WERI-Rb-1 (cell line): ENCODE data around the gene TSHZ2.
"Not testable (repeated sequence)": the region's sequence is repeated elsewhere in the genome, so short reads cannot be mapped to it uniquely, and the experiment has no call there.

ENCODE experiments used
- DNase-seq: peaks from one replicate; pipeline ENCODE4 v3.0.0-alpha.2; 2020
- H3K27ac ChIP-seq: fragments of 250-450 bp; sonication (Bioruptor Pico); 2 replicates; pipeline ENCODE4 v1.5.1; 2020; ENCODE audit warnings: mild to moderate bottlenecking, moderate library complexity
- H3K27me3 ChIP-seq: fragments of 250-450 bp; sonication (Bioruptor Pico); 2 replicates; pipeline ENCODE4 v1.5.1; 2021; ENCODE audit warnings: mild to moderate bottlenecking, low read depth, moderate library complexity; ENCODE audit not compliant: insufficient read depth, severe bottlenecking
- H3K36me3 ChIP-seq: fragments of 250-450 bp; sonication (Bioruptor Pico); 2 replicates; pipeline ENCODE4 v1.5.1; 2020; ENCODE audit warnings: mild to moderate bottlenecking, moderate library complexity
- H3K4me3 ChIP-seq: 2 replicates; pipeline ENCODE4 v1.5.1; 2011; ENCODE audit warnings: low read depth, mild to moderate bottlenecking, control low read depth, low read length
- H3K9me3 ChIP-seq: fragments of 250-450 bp; sonication (Bioruptor Pico); 2 replicates; pipeline ENCODE4 v1.5.1; 2021; ENCODE audit warnings: mild to moderate bottlenecking, moderate library complexity; ENCODE audit not compliant: severe bottlenecking
- CTCF ChIP-seq: IDR thresholded peaks from 2 replicates; pipeline ENCODE4 v1.5.1; 2011; ENCODE audit warnings: low read depth, mild to moderate bottlenecking, control low read depth, inconsistent platforms, low read length

Gene TSHZ2

GRCh38 chr20:53321596-53321995 lies 349.4 kb downstream of the TSHZ2 start:
- no peaks in the 10 kb centered on the region for H3K9me3 ChIP-seq
- H3K27ac ChIP-seq, result no peak overlapping the region
- no peak overlapping the region for H3K4me3 ChIP-seq
- no peak for DNase-seq
- no peak for TF ChIP-seq CTCF
- no peaks in the 10 kb centered on the region for H3K36me3 ChIP-seq
- peaks cover 77% of the 10 kb centered on the region for H3K27me3 ChIP-seq

- Histone ChIP-seq H3K36me3 (no peaks in the 10 kb centered on the region), H3K27ac (no peak overlapping the region), H3K4me3 (no peak overlapping the region), H3K9me3 (no peaks in the 10 kb centered on the region), H3K27me3 (peaks cover 78% of the 10 kb centered on the region)
- DNase-seq, result no peak
- TF ChIP-seq CTCF, result no peak
These were observed 350.5 kb downstream of the TSHZ2 start for GRCh38 chr20:53322651-53323050.

GRCh38 chr20:53323460-53323859 lies 351.3 kb downstream of the TSHZ2 start:
- peaks cover 77% of the 10 kb centered on the region for H3K27me3 ChIP-seq
- H3K27ac ChIP-seq, DNase-seq, H3K36me3 ChIP-seq, H3K9me3 ChIP-seq, H3K4me3 ChIP-seq: not testable (repeated sequence)

- no peak for DNase-seq
- Histone ChIP-seq H3K27ac (no peak overlapping the region), H3K27me3 (peaks cover 81% of the 10 kb centered on the region), H3K4me3 (no peak overlapping the region), H3K36me3 (no peaks in the 10 kb centered on the region), H3K9me3 (no peaks in the 10 kb centered on the region)
- no peak for TF ChIP-seq CTCF
These were observed 352.7 kb downstream of the TSHZ2 start for GRCh38 chr20:53324816-53325215.

GRCh38 chr20:53328961-53329360 lies 356.8 kb downstream of the TSHZ2 start:
- H3K36me3 ChIP-seq, result no peaks in the 10 kb centered on the region
- peaks cover 92% of the 10 kb centered on the region for H3K27me3 ChIP-seq
- no peak overlapping the region for H3K27ac ChIP-seq
- no peak overlapping the region for H3K4me3 ChIP-seq
- no peak for TF ChIP-seq CTCF
- no peak for DNase-seq
- no peaks in the 10 kb centered on the region for H3K9me3 ChIP-seq

GRCh38 chr20:53329781-53330180 lies 357.6 kb downstream of the TSHZ2 start:
- H3K27ac ChIP-seq, result no peak overlapping the region
- peaks cover 88% of the 10 kb centered on the region for H3K27me3 ChIP-seq
- H3K9me3 ChIP-seq, result no peaks in the 10 kb centered on the region
- DNase-seq, result no peak
- H3K36me3 ChIP-seq, result no peaks in the 10 kb centered on the region
- no peak overlapping the region for H3K4me3 ChIP-seq
- TF ChIP-seq CTCF, result no peak
